Measurements from ENCODE around the gene WTIP.

DNA sequence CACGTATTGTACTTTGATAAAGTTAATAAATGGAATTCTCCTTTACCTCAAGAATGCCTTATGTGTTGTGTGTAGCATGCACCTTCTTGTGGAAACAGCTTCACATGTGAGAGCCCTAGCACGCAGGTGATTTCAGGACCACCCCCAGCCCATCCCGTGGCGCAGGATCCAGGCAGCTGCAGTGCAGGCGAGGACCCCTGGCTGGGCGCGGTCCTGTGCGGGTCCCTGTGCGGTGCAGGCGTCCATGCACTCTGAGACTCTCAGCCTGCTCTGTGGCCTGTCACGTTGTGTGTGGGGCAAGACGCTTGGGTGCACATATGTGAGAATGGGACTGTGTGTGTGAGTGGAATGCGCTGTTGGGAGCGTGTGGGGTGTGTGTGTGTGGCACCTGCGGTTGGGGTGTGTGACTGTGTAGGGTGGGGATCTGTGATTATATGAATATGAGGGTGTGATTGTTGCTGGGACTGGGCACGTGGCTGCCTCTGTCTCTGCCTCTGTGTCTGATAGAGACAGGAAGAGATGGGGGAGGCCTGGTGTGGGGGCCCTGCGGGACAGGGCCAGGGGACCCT is 30.8 kb downstream of the WTIP start:
- TF ChIP-seq, protein P1, sequence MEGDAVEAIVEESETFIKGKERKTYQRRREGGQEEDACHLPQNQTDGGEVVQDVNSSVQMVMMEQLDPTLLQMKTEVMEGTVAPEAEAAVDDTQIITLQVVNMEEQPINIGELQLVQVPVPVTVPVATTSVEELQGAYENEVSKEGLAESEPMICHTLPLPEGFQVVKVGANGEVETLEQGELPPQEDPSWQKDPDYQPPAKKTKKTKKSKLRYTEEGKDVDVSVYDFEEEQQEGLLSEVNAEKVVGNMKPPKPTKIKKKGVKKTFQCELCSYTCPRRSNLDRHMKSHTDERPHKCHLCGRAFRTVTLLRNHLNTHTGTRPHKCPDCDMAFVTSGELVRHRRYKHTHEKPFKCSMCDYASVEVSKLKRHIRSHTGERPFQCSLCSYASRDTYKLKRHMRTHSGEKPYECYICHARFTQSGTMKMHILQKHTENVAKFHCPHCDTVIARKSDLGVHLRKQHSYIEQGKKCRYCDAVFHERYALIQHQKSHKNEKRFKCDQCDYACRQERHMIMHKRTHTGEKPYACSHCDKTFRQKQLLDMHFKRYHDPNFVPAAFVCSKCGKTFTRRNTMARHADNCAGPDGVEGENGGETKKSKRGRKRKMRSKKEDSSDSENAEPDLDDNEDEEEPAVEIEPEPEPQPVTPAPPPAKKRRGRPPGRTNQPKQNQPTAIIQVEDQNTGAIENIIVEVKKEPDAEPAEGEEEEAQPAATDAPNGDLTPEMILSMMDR (IDR thresholded peaks at IDR 0.05) = no peak
- TF ChIP-seq POLR2A (IDR thresholded peaks at IDR 0.05) = no peak

Data from thyroid gland (tissue), 4 donors.